HEK293 (cell line): Measurements from ENCODE around the gene ZNF488.
A peak's percentile ranks its signal among the peaks of the same experiment; 100 is the strongest.

Experiments
- CTCF ChIP-seq: fragments of 450-650 bp; formaldehyde crosslinking; IDR thresholded peaks from 2 replicates; pipeline ENCODE4 v1.5.1; 2016; ENCODE audit warnings: missing biosample characterization, missing genetic modification characterization
- PATZ1 ChIP-seq: fragments of 450-650 bp; formaldehyde crosslinking; IDR thresholded peaks from 2 replicates; pipeline ENCODE4 v1.5.1; 2016; ENCODE audit warnings: missing biosample characterization, missing genetic modification characterization
- PBX3 ChIP-seq: sonication (generic); formaldehyde crosslinking; IDR thresholded peaks from 2 replicates; pipeline ENCODE4 v1.8.1; 2022; ENCODE audit warnings: mild to moderate bottlenecking, moderate library complexity, missing genetic modification reagents
- ZBTB1 ChIP-seq: fragments of 450-650 bp; formaldehyde crosslinking; IDR thresholded peaks from 2 replicates; pipeline ENCODE4 v1.5.1; 2016; ENCODE audit warnings: missing biosample characterization, missing genetic modification characterization
- ZBTB17 ChIP-seq: fragments of 450-650 bp; formaldehyde crosslinking; IDR thresholded peaks from 2 replicates; pipeline ENCODE4 v1.5.1; 2016; ENCODE audit warnings: missing biosample characterization, missing genetic modification characterization
- ZBTB44 ChIP-seq: fragments of 450-650 bp; IDR thresholded peaks from 2 replicates; pipeline ENCODE4 v1.5.1; 2018; ENCODE audit warnings: missing biosample characterization, mild to moderate bottlenecking, missing genetic modification characterization
- ZNF169 ChIP-seq: fragments of 450-650 bp; formaldehyde crosslinking; IDR thresholded peaks from 2 replicates; pipeline ENCODE4 v1.5.1; 2016; ENCODE audit warnings: missing biosample characterization, missing genetic modification characterization
- ZNF175 ChIP-seq: fragments of 450-650 bp; formaldehyde crosslinking; IDR thresholded peaks from 2 replicates; pipeline ENCODE4 v1.5.1; 2016; ENCODE audit warnings: missing biosample characterization, missing genetic modification characterization
- ZNF24 ChIP-seq: fragments of 450-650 bp; formaldehyde crosslinking; IDR thresholded peaks from 2 replicates; pipeline ENCODE4 v1.5.1; 2016; ENCODE audit warnings: missing biosample characterization, missing genetic modification characterization
- ZNF514 ChIP-seq: fragments of 450-650 bp; formaldehyde crosslinking; IDR thresholded peaks from 2 replicates; pipeline ENCODE4 v1.5.1; 2016; ENCODE audit warnings: missing biosample characterization, missing genetic modification characterization
- ZNF530 ChIP-seq: fragments of 450-650 bp; formaldehyde crosslinking; IDR thresholded peaks from 2 replicates; pipeline ENCODE4 v1.5.1; 2016; ENCODE audit warnings: low read depth, missing biosample characterization, missing genetic modification characterization
- ZNF610 ChIP-seq: fragments of 450-650 bp; formaldehyde crosslinking; IDR thresholded peaks from 2 replicates; pipeline ENCODE4 v1.5.1; 2016; ENCODE audit warnings: missing biosample characterization, missing genetic modification characterization, borderline replicate concordance
- ZNF776 ChIP-seq: fragments of 450-650 bp; formaldehyde crosslinking; IDR thresholded peaks from 2 replicates; pipeline ENCODE4 v1.5.0; 2017; ENCODE audit warnings: missing biosample characterization, missing genetic modification characterization, borderline replicate concordance

GRCh38 chr10:47354165-47354564 lies 29.9 kb downstream of the ZNF488 start:
- TF ChIP-seq CTCF (0 out of 2 replicates have a peak, but pooled peaks have one; percentile 10), ZNF169 (tag by site-specific recombination) (no peak), PBX3 (CRISPR knock-in tag) (no peak), ZNF776 (tag by site-specific recombination) (no peak), ZNF514 (no peak), ZNF530 (tag by site-specific recombination) (no peak), ZNF24 (tag by site-specific recombination) (no peak), ZNF175 (no peak), ZNF610 (tag by site-specific recombination) (no peak), ZBTB44 (tag by site-specific recombination) (no peak), ZBTB1 (no peak), PATZ1 (tag by site-specific recombination) (no peak), ZBTB17 (tag by site-specific recombination) (no peak)
